ENCODE data around the gene TMEM63A. TPM values are rescaled to one million over a fixed set of nuclear protein-coding genes. Genes with fewer than 3 reads are reported as not detected.

TMEM63A gene
- total and polyA plus RNA-seq, 10 of the 15 experiments (the other 5 are each of a cell fraction or from before 2014, with no cell fraction given), result 1.3 to 33.5 (median 15.2) TPM

GRCh38 chr1:225809842-225810578 is 72.2 kb downstream of the TMEM63A start, which contains the start of gene EPHX1:
Gene EPHX1 (plus strand): TSS chr1:225810124. CDS start chr1:225828730, 18,606 bp downstream.
- RAD21 ChIA-PET (ENCODE audit: unreplicated experiment), result interaction anchor here (0.8 kb wide), 1 partner anchor 32 kb away, joined by 4 read pairs; the partner anchor contains the start of gene SRP9
- intact Hi-C loops (cut with micrococcal nuclease; ENCODE audit: unreplicated experiment), result no loop called here
- CTCF ChIA-PET, result interaction anchor here (0.9 to 1.2 kb wide), 3 partner anchors 32 to 68 kb away, joined by 3 to 5 read pairs (median 4); partner anchors contain the start of gene SRP9
- DNase-seq (ENCODE audit: low read depth, low spot score) (peak; percentile 15), ATAC-seq (peak; percentile 97), FAIRE-seq (peak; percentile 71)
- Histone ChIP-seq H3K9ac (ENCODE audit: control insufficient read depth, insufficient read depth, low read length) (peak within 1 kb of the TSS; percentile 51; the same call in 1 of the 2 replicates), H3K4me3 (peak within 1 kb of the TSS; percentile 63; the same call in 1 of the 2 replicates), H3K27ac (ENCODE audit: control insufficient read depth, insufficient read depth) (no peak within 1 kb of the TSS), H3K79me2 (ENCODE audit: control insufficient read depth, insufficient read depth, low read length) (no peaks in the 10 kb centered on the region), H3K36me3 (ENCODE audit: control insufficient read depth in 2 of 2, insufficient read depth in 2 of 2, low read length in 1 of 2) (no peaks in the 10 kb centered on the region), H2AFZ (ENCODE audit: control insufficient read depth, low read depth, low read length) (peak within 1 kb of the TSS; percentile 76), H3K27me3 (replicated peaks in 1 of 2; ENCODE audit: control insufficient read depth in 2 of 2, insufficient read depth in 2 of 2, low read length in 1 of 2) (no peaks in the 10 kb centered on the region), H3K4me1 (ENCODE audit: control insufficient read depth, insufficient read depth, low read length) (no peaks in the 10 kb centered on the region), H3K9me3 (replicated peaks; ENCODE audit: control insufficient read depth, insufficient read depth, low read length) (no peaks in the 10 kb centered on the region), H4K20me1 (ENCODE audit: control insufficient read depth, insufficient read depth) (no peaks in the 10 kb centered on the region), H3K4me2 (ENCODE audit: control insufficient read depth, insufficient read depth) (peak within 1 kb of the TSS; percentile 93)
- SMC1A ChIA-PET (ENCODE audit: uncharacterized antibody, unreplicated experiment), result interaction anchor here (0.8 to 1.2 kb wide), 2 partner anchors 10 to 73 kb away, joined by 3 to 4 read pairs; no protein-coding TSS in a partner anchor
- in situ Hi-C loops (cut with MboI), result no loop called here
- BruUV-seq (replicated peaks), result no TSS peak
- POLR2A ChIA-PET, result no interaction called here
- under 1% methylated on average over 56 of the region's 80 CpGs for WGBS (ENCODE audit: insufficient coverage, insufficient replicate concordance, low lambda C conversion rate, missing lambda C conversion rate)
- TF ChIP-seq IKZF1 (conservative IDR thresholded peaks at IDR 0.05) (peak; percentile 78), E2F8 (IDR thresholded peaks at IDR 0.05; ENCODE audit: low read depth, partially characterized antibody) (no peak), SMAD5 (IDR thresholded peaks at IDR 0.05; ENCODE audit: low read depth) (no peak), NKRF (conservative IDR thresholded peaks at IDR 0.05) (0 out of 2 replicates have a peak, but pooled peaks have one; percentile 24), NR2F1 (conservative IDR thresholded peaks at IDR 0.05) (peak; percentile 27; the same call in 1 of the 2 replicates), GATAD2B (conservative IDR thresholded peaks at IDR 0.05; ENCODE audit: low read depth) (0 out of 2 replicates have a peak, but pooled peaks have one; percentile 28), BHLHE40 (IDR thresholded peaks at IDR 0.05; ENCODE audit: borderline replicate concordance in 1 of 2, low read depth in 2 of 2, low read length in 1 of 2) (peak in 1 of 2 experiments; percentile 57; a peak in 1 of 4 replicates), MYC (IDR thresholded peaks at IDR 0.05; ENCODE audit: insufficient read depth, insufficient read length, insufficient replicate concordance, low read length, severe bottlenecking) (no peak), RUNX3 (IDR thresholded peaks at IDR 0.05; ENCODE audit: low read length) (0 out of 2 replicates have a peak, but pooled peaks have one; percentile 16), PAX8 (IDR thresholded peaks at IDR 0.05) (no peak), ZZZ3 (IDR thresholded peaks at IDR 0.05; ENCODE audit: control insufficient read depth, insufficient read length, low read depth) (no peak), ZNF592 (IDR thresholded peaks at IDR 0.05) (no peak), LARP7 (IDR thresholded peaks at IDR 0.05) (peak; percentile 80)
